Anterior cingulate cortex (tissue), 58 donors: ENCODE measurements around the gene TROAP.
"Not testable (repeated sequence)": the region's sequence is repeated elsewhere in the genome, so short reads cannot be mapped to it uniquely, and the experiment has no call there.

ENCODE experiments used
- DNase-seq, 58 donors: peaks; one replicate each; lab custom pipeline; 2025; lab: John Stamatoyannopoulos, UW

TROAP gene

DNA sequence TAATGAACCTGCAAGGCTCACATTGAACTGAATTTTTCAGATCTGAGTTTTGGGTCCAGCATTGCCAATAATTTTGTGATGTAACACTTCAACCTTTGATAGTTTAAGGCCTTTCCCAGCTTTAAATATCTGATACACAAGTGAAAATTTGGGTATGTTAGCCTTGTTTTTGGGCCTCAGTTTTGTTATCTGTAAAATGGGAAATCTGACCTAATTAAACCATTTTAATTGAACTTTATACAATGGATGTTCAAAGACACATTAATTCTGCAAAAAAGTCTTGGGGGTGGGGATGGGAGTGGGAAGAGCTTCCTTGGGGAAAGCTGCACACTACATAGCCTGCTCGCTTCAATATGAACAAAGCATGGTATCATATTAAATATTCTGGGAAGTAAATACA, 39.0 kb downstream of the TROAP start:
- DNase-seq: no peak

DNA sequence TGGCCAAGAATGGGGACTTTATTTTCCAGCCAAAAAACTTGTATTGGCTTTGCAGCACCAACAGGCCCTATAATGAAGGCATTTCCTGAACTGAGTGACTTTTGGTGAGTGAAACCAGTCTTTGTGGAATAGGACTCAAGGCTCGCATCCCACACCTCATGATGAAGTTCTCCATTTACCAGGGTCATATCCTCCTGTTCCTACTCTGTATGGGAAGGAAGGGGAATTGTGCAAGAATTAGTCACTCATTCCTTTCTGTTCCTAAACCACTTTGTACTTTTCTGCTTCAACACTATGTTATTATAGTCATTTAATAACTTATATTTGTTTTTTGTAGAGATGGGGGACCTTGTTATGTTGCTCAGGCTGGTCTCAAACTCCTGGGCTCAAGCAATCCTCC, 41.9 kb downstream of the TROAP start:
- no peak for DNase-seq

DNA sequence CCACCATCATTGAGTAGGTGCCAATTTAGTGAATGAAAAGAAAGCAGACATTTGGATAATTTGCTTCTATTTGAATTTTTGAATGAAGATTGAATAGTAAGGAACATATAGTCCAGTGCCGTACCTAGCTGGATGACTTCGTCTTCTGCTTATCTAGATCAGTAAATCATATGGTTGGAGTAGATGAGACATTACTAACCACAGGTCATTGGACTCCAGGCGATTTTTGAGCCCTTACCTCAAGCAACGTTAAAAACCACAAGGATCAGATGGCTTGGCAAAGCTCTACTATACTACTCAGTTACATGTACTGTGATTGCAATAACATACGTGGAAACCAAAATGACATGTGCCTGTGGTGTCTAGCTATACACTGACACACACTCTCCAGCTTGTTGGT, 42.5 kb downstream of the TROAP start:
- no peak for DNase-seq

DNA sequence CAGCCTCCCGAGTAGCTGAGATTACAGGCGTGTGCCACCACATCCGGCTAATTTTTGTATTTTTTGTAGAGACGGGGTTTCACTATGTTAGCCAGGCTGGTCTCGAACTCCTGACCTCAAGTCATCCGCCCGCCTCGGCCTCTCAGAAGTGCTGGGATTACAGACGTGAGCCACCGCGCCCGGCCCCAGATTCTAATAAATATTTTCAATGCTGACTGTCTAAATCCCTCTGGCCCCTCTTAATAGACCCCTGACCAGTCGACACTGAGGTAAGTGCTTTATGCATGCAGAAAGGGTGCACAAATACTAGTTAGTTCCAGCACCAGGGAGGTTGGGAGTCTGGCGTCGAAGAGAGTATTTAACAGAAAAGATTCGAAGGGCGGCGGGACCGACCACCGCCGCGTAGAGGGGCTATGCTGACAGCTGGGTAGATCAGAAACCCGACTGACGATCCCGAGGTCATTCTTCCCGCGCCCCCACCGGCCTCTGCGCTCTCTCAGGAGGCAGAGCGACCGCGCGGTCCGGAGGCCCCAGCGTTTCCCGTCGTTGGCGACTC, 43.1 kb downstream of the TROAP start:
- peak in 1 of 58 donors; percentile 61 for DNase-seq

DNA sequence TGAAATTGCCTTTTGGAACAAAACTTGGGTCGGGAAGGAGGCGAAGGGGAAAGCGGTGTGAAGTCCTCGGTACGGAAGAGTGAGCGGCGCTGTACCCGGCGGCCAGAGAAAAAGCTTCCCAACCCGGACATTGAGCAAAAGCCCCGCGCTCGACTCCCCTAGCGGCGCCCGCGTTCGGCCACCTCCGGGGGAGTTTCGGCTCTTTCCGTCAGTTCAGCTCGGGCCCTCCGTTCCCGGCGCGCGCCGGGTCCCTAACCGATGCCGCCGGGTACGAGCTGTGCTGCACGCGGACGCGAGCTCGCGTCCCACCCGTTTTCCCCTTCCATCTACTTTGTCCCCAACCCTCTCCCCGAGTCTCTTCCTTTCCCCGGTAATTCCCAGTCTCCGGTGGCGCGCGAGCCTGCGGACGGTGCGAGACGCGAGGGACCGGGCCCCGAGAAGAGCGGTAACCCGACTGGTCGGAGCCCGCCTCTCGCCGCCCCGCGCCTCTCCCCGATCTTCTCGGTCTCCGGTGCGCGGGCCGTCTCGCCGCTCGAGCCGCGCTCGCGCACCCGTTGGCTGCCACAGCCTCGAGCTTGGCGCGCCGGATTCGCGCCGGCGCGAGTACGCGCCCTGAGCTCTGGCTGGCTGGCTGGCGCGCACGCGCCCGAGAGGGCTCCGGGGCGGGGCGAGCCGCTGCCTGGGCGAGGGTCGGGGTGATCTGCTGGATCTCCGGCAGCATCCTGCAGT, 43.8 kb downstream of the TROAP start:
- DNase-seq: peak in 56 of 58 donors; percentile 37 to 87 (median 79)

DNA sequence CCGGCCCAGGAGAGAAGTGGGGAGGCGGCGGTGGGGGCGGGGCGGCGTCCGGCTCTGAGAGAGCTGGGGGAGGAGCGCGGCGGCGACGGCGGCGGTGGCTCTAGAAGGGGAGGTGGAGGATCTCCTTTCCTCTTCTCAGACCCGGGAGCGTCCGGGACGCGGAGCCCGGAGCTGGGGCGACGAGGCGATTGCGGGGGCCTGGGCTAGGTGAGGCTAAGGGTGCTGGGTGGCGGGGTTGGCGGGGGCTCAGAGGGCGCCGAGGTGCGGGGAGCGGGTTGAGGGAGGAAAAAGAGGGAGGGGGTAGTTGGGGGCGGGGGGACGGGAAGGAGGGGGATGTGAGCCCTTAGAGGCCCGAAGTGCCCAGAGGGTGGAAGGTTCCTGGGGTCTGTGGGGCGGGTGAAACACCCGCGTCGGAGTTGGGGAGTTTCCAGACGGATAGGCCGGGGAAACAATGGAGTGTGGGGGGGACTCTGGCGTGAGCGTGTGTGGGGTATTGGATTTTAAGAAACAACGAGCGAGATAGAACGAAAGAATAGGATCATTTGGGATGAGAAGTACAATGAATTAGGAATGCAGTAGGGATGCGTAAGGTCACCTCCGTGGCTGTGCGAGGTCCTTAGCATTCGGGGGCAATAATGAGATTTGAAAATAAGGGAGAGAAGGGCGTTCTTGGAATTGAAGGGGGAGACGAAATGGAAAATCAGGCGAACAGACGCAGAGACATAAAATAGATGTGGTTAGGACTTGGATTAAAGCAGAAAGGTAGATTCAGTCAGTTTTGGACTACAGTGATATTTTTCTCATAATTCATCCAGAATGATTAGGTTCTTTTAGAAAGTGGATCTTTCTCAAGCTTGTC, 44.6 kb downstream of the TROAP start, which contains the start of gene SPATS2:
SPATS2 (plus strand) TSS at position 82 of the 859 bp plus-strand sequence. CDS start 93,551 bp downstream, outside the sequence.
- DNase-seq: peak in 9 of 58 donors; percentile 25 to 83 (median 40)

DNA sequence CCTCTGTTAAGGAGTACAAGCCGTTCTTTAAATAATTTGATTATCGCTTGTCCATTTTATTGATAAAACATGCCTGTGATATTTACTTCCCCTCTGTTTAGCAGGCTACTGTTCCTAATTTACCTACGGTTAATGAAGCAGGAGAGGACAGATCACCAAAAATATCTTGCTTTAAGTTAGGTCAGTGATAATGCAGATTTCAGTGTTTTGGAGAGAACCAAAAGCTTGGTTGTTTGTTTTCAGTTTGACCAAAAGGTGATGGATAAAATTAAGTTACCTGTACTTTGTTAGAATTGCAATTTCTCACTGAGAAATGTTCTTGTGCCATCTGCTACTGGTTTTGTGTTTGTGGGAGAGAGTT, 45.2 kb downstream of the TROAP start:
- DNase-seq: no peak

DNA sequence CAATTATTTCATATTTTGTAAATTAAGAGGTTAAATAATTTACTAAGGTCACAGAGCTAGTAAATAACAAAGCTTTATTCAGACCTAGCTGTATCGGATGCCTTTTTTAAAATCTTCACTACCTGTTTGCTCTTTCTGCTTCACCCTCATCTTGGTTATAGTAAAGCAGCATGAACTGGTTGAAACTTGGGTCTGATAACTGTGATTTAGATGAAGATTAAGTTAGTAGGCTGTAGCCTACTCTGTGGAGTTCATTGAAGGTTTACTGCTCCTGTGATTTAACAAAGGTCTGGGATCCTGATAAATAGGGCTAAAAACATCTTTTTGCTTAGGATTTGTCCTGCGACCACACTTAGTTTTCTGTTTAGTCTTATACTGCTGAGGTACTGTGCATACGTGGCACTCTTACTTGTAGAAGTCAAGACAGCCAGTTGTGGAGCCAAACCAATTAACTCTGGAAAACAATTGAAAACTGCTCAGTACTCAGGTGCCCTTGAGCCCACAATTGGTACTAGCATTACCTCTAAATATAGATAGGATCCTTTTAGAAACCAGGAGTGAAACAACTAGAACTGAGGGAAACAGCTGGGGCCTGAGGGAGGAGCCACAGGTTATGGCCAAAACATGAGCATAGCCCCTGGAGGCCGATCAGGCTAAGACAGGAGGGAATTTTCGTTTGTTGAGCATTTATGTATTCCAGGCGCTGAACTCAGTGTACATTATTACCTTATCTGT, 46.5 kb downstream of the TROAP start:
- no peak for DNase-seq

DNA sequence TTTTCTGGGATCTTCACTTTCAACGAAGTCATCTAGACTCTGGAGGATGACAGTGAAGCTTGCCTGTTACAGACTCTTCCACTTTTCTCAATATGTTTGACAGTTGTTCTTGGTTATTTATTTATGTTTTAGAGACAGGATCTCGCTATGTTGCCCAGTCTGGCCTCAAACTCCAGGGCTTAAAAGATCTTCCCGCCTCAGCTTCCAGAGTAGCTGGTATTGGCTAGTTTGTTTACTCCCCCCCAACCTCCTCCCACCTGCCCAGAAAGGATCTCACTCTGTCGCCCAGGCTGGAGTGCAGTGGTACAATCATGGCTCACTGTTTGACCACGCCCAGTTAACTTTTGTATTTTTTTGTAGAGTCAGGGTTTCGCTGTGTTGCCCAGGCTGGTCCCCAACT, 47.5 kb downstream of the TROAP start:
- no peak for DNase-seq

DNA sequence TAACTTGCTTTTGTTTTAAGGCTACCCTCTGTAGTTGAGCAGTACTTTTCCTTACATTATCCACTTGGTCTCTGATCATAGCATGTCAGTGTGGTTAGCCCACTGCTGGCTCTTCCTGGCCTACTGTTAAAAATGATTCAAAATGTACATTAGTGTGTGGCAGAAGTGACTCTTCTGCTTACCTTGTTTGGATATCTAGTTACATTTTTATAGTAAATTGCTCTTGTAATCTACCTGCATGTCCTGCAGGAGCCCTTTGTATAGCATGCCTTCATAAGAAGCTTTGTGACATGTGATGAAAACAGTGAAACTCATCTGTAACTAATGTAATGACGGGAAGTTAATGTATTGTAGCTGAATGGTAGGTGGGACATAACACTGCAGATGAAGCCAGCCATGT, 52.4 kb downstream of the TROAP start:
- no peak for DNase-seq

DNA sequence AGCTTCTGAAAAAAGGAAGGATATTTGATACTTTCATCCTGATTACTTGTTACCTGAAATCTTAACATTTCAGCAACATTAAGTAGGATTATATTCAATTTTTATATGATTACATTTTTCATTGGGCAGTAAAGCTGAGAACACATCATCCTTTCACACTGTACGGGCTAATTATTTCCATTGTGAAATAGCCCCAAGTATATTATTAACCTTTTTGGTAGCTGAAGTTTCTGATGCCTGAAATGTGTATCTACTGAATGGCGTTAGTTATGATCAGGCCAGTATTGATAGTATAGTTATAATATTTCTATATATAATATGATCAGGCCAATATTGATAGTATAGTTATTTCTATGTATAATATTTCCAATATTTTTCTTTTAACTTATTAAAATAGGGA, 54.3 kb downstream of the TROAP start:
- no peak for DNase-seq

DNA sequence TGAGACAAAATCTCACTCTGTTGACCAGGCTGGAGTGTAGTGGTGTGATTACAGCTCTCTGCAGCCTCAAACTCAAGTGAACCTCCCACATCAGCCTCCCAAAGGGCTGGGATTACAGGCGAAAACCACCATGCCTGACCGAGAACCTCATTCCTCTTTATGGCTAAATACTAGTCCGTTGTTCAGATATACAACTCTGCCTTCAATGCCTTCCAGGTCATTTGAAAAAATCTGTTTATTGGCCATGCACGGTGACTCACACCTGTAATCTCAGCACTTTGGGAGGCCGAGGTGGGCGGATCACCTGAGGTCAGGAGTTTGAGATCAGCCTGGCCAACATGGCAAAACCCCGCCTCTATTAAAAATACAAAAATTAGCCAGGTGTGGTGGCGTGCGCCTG, 57.1 kb downstream of the TROAP start:
- DNase-seq: not testable (repeated sequence)
